Suprapubic skin (tissue), 4 donors: ENCODE measurements around the gene MLXIP.

Experiments used
- POLR2A ChIP-seq, 2 donors: fragments of 450-650 bp; IDR thresholded peaks; one replicate each; pipeline ENCODE4 v1.6.1; 2017; ENCODE audit warnings: antibody characterized with exemption in 2 of 2, mild to moderate bottlenecking in 2 of 2, moderate library complexity in 2 of 2
- POLR2AphosphoS5 ChIP-seq, 3 donors: sonication (generic); formaldehyde crosslinking; IDR thresholded peaks; one replicate each; pipeline ENCODE4 v1.6.1; 2017; ENCODE audit warnings: antibody characterized with exemption in 3 of 3
- TF ChIP-seq, protein P1 (sequence below), 2 donors: fragments of 200-600 bp in 1 of 2; fragments of 450-650 bp in 1 of 2; sonication (generic) in 1 of 2; IDR thresholded peaks; one replicate each; pipeline ENCODE4 v1.5.1; 2016 to 2019; ENCODE audit warnings: antibody characterized with exemption in 2 of 2, mild to moderate bottlenecking in 1 of 2, moderate library complexity in 1 of 2

DNA sequence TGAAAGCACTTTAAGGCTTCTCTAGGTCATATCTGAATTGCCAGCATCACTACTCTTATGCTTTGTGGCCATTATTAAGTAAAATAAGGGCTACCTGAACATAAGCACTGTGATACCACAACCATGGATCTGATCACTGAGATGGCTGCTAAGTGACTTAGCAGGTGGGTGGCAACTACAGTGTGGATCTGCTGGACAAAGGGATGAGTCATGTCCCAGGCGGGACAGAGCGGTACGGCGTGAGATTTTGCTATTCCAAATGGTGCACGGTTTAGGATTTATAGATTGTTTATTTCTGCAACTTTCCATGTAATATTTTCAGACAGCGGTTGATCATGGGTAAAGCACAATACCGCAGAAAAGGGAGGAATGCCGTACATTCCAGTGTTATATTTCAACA lies 39.4 kb downstream of the MLXIP start:
- TF ChIP-seq POLR2A (IDR thresholded peaks at IDR 0.05), result no peak
- TF ChIP-seq, protein P1, sequence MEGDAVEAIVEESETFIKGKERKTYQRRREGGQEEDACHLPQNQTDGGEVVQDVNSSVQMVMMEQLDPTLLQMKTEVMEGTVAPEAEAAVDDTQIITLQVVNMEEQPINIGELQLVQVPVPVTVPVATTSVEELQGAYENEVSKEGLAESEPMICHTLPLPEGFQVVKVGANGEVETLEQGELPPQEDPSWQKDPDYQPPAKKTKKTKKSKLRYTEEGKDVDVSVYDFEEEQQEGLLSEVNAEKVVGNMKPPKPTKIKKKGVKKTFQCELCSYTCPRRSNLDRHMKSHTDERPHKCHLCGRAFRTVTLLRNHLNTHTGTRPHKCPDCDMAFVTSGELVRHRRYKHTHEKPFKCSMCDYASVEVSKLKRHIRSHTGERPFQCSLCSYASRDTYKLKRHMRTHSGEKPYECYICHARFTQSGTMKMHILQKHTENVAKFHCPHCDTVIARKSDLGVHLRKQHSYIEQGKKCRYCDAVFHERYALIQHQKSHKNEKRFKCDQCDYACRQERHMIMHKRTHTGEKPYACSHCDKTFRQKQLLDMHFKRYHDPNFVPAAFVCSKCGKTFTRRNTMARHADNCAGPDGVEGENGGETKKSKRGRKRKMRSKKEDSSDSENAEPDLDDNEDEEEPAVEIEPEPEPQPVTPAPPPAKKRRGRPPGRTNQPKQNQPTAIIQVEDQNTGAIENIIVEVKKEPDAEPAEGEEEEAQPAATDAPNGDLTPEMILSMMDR (IDR thresholded peaks at IDR 0.05), result no peak
- TF ChIP-seq POLR2AphosphoS5 (IDR thresholded peaks at IDR 0.05), result no peak
